WI38 (cell line): ENCODE results near the gene AREL1.

ENCODE experiments used
- H3K4me3 ChIP-seq: 2 replicates; pipeline ENCODE4 v1.5.1; 2011; ENCODE audit warnings: low read depth, mild to moderate bottlenecking, control low read depth, low read length
- CTCF ChIP-seq: IDR thresholded peaks from 2 replicates; pipeline ENCODE4 v1.5.1; 2012; ENCODE audit warnings: low read depth, mild to moderate bottlenecking, control low read depth, low read length

AREL1 gene

DNA sequence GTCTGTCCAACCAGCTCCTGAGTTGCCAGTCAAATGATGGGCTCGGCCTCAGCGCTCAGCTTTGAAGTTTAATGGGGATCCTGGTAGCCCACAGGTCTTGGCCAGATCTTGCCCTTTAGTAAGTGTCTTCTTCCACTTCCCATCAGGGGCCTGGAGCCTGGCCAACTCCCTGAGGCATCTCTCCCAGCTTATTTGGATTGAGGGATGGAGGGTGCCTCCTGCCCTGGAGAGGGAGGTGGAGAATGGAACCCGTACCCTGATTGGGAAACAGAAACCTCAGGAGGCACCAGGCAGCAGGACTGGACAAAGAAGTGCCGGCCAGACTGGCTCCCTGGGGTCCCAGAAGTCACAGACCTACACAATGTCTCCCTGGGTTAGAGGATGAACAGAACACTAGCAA, 60.3 kb downstream of the AREL1 start:
- TF ChIP-seq CTCF = no peak
- H3K4me3 ChIP-seq = no peak overlapping the region

DNA sequence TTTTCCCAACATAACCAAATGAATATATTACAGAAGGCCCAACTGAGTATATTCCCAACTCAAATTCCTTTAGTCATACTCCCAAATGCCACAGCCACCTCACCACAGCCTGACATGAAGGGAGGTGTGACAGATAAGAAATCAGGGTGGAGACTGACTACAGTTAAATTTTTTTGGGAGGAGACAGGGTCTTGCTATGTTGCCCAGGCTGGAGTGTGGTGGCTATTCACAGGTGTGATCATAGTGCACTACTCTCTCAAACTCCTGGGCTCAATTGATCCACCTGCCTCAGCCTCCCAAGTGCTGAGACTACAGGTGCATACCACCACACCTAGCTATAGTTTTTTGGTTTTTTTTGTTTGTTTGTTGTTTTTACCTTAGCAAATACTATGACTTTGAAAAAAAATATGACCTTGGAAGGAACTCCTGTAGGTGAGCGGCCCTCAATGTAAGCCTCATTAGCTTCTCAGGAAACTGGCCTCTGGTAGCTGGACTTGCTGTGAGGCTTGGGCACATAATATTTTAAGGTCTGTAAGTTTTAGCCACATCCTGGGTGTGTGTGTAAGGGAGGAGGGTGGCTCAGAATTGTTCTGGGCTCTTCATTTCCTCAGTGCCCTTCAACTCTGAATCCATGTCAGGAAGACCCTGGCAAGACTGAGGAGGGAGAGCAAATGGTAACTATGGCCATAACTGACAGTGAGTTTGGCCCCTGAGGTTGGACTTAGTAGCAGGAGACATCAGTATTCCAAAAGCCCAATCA, 61.8 kb downstream of the AREL1 start:
- H3K4me3 ChIP-seq = no peak overlapping the region
- no peak for TF ChIP-seq CTCF

DNA sequence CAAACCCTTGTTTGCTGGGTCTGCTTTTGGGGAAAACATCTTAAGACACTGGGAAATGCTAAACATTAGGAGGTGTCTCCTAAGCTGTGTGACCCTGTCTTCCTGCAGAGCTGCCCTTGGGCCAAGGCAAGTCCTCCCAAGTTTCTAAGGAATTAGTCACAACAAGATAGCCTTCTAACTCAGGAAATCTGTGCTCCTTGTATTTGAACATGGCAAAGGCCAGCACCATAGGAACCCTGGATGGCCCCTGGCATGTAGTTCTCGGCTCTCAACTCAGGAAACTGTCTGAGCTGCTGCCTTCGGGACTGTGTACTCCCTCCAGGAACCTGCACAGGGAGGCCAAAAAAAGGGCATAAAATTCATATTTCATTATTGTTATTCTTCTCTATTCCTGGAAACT, 63.2 kb downstream of the AREL1 start:
- no peak for TF ChIP-seq CTCF
- no peak overlapping the region for H3K4me3 ChIP-seq

DNA sequence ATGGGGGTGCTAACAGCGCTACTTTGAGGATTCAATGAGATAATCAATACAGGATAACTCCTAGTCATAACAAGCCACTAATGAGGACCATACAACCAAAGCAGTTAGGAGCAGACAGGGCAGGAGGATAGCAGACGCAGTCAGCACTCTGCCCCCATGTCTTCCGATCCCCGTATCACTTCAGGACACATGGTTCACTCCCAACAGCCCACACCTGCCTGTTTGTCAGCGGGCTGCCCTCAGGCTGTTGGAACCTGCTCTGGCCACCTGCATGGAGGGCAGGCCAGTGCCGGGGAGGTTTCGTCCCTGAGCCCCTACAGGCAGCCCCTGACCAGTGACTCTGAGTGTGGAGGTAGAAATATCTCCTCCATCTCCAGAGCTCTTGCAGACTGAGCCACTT, 63.7 kb downstream of the AREL1 start:
- no peak for TF ChIP-seq CTCF
- H3K4me3 ChIP-seq = no peak overlapping the region

DNA sequence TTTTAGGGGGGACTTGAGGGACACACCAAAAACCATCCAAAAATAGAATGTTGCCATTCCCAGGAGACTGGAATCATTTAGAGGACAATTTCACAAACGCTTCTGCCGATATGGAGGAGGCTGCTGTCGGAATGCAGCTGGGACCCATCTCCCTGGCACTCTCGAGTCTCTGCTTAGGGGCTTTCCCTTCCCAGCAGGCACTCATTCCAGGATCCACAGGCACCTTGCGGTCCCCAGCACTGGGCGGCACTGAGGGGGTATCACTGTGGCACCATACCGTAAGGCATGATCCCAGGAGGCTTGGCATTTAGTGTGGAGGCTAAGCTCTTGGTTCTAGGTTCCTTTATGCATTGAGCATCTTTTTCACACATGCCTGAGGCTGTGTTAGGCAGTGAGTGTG, 64.3 kb downstream of the AREL1 start:
- no peak overlapping the region for H3K4me3 ChIP-seq
- TF ChIP-seq CTCF = no peak

DNA sequence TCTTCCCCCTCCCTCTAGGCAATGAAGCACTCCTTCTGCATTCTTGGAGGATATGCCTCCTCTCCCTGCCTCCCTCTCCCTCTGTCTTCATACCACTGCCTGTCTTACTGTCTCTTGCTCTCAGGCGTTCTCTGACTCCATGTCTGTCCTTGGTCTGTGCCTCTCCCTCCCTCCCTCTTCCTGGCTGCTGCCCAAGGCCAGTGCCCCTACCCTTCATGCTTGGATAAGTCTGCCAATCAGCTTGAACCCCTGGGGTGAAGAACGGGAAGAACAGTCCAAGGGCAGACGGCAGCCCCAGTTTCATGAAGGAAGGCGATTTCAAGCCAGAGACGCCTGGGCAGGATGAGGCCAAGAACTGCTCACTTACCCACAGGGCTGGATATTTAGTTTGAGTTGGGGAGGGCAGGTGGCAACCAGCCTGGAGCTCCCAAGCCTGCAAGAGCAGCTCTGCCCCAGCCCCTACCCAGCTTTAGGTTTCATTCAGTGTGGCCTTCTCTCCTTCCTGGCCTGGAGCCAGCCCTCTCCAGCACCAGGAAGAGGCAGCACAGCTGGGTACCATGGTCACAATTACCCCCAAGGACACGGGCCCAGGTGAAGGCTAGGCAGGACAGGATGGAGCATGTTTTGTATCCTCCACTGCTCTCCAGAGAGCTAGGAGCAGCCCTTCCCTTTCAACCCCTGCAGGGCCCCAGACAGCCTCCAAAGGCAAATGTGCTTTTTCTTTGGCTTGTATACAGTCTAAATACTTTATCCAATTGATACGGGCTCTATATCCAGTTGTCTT, 65.0 kb downstream of the AREL1 start:
- no peak for TF ChIP-seq CTCF
- no peak overlapping the region for H3K4me3 ChIP-seq

DNA sequence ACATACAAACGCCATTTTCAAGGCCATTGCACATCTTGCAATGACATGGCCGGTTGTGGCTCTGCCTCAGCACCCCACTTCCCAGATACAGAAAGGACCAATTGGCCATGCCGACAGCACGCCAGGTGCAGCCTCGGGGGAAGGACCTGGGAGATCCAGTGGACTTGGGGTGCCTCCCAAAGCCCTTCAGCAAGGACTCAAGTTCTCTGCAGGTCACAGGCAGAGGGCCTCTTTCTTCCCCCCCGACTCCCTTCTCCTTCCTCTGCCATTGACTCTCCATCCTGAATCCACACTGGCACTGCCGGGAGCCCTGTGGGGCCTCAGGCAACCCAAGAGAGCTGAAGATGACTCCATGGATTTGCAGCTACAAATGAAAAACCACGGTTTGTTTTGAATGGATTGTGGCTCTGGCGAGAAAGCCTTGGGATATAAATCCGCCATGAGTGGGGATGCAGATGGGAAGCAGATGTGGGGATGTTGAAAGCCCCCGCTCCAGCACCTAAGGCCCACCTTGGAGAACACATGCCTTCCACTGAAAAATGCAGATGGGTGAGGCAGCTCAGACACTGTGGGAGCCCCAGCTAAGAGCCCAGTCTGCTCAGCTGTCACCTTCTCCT, 65.7 kb downstream of the AREL1 start:
- no peak for TF ChIP-seq CTCF
- no peak overlapping the region for H3K4me3 ChIP-seq
